SH-SY5Y (cell line): ENCODE results near the gene NR3C2.

ENCODE experiments used
- GATA2 ChIP-seq: IDR thresholded peaks from 2 replicates; pipeline ENCODE4 v1.6.1; 2011; ENCODE audit warnings: mild to moderate bottlenecking, low read depth, low read length
- GATA3 ChIP-seq: IDR thresholded peaks from 2 replicates; pipeline ENCODE4 v1.6.1; 2011; ENCODE audit warnings: low read depth, mild to moderate bottlenecking, low read length, moderate library complexity

GRCh38 chr4:148333265-148333664 is 108.9 kb downstream of the NR3C2 start:
- TF ChIP-seq GATA3 (no peak), GATA2 (no peak)
